Chondrocyte (in vitro differentiated cells): Measurements from ENCODE around the gene MAP3K19. TPM values are rescaled to one million over a fixed set of nuclear protein-coding genes. Genes with fewer than 3 reads are reported as not detected.
A peak's percentile ranks its signal among the peaks of the same experiment; 100 is the strongest.
"Not testable (repeated sequence)": the region's sequence is repeated elsewhere in the genome, so short reads cannot be mapped to it uniquely, and the experiment has no call there.

Experiments
- DNase-seq: peaks from one replicate; pipeline ENCODE4 v3.0.0; 2021; ENCODE audit warnings: mixed read lengths, low spot score
- H3K27ac Mint-ChIP-seq: one replicate; pipeline ENCODE4 v1.8.0; 2021; ENCODE audit warnings: mild to moderate bottlenecking, moderate library complexity, mixed read lengths; ENCODE audit not compliant: unreplicated experiment
- H3K27me3 Mint-ChIP-seq: 2 replicates; pipeline ENCODE4 v1.8.0; 2021; ENCODE audit warnings: low read depth, mixed read lengths
- H3K36me3 Mint-ChIP-seq: 2 replicates; pipeline ENCODE4 v1.8.0; 2021; ENCODE audit warnings: low read depth, mixed read lengths
- H3K4me1 Mint-ChIP-seq: 2 replicates; pipeline ENCODE4 v1.8.0; 2021; ENCODE audit warnings: low read depth, mild to moderate bottlenecking, mixed read lengths
- H3K4me3 Mint-ChIP-seq: one replicate; pipeline ENCODE4 v1.8.0; 2021; ENCODE audit warnings: mild to moderate bottlenecking, moderate library complexity, mixed read lengths; ENCODE audit not compliant: unreplicated experiment
- H3K9me3 Mint-ChIP-seq: 2 replicates; pipeline ENCODE4 v1.8.0; 2021; ENCODE audit warnings: low read depth, mixed read lengths
- CTCF ChIP-seq: fragments of 200-600 bp; sonication (generic); IDR thresholded peaks from 2 replicates; pipeline ENCODE4 v1.5.0; 2021; ENCODE audit warnings: antibody characterized with exemption, mild to moderate bottlenecking, moderate library complexity
- total RNA-seq: library from RNA; stranded (reverse); gene quantifications from 3 replicates; pipeline ENCODE4 v1.2.1, GENCODE V29; 2021

Gene MAP3K19
- total RNA-seq, 1 donor from 2014 or later, result not detected

GRCh38 chr2:135093670-135094330, 46.6 kb upstream of the MAP3K19 start:
- no peak for DNase-seq
- H3K27me3 Mint-ChIP-seq, result no peaks in the 10 kb centered on the region
- H3K27ac Mint-ChIP-seq, result peak overlapping the region; percentile 2
- peaks cover 31% of the 10 kb centered on the region for H3K4me1 Mint-ChIP-seq
- TF ChIP-seq CTCF, result no peak
- H3K4me3 Mint-ChIP-seq, result no peak overlapping the region
- peaks cover 16% of the 10 kb centered on the region for H3K36me3 Mint-ChIP-seq
- peaks cover 7% of the 10 kb centered on the region for H3K9me3 Mint-ChIP-seq

GRCh38 chr2:135093193-135093592, 45.9 kb upstream of the MAP3K19 start:
- DNase-seq, result no peak
- peaks cover 30% of the 10 kb centered on the region for H3K4me1 Mint-ChIP-seq
- no peak for TF ChIP-seq CTCF
- H3K27ac Mint-ChIP-seq, result peak overlapping the region; percentile 75
- H3K9me3 Mint-ChIP-seq, result peaks cover 7% of the 10 kb centered on the region
- H3K36me3 Mint-ChIP-seq, result peaks cover 17% of the 10 kb centered on the region
- H3K27me3 Mint-ChIP-seq, result no peaks in the 10 kb centered on the region
- H3K4me3 Mint-ChIP-seq, result no peak overlapping the region

- H3K9me3 Mint-ChIP-seq, result peaks cover 7% of the 10 kb centered on the region
- no peaks in the 10 kb centered on the region for H3K27me3 Mint-ChIP-seq
- no peak overlapping the region for H3K4me3 Mint-ChIP-seq
- H3K4me1 Mint-ChIP-seq, result peaks cover 28% of the 10 kb centered on the region
- TF ChIP-seq CTCF, result no peak
- H3K27ac Mint-ChIP-seq, result no peak overlapping the region
- no peak for DNase-seq
- H3K36me3 Mint-ChIP-seq, result peaks cover 17% of the 10 kb centered on the region
Measured at GRCh38 chr2:135091681-135092080, 44.4 kb upstream of the MAP3K19 start.

- H3K4me1 Mint-ChIP-seq, result peaks cover 33% of the 10 kb centered on the region
- DNase-seq, result not testable (repeated sequence)
Measured at GRCh38 chr2:135089597-135089996, 42.4 kb upstream of the MAP3K19 start.

GRCh38 chr2:135086222-135086621, 39.0 kb upstream of the MAP3K19 start:
- H3K4me1 Mint-ChIP-seq, result peaks cover 18% of the 10 kb centered on the region
- H3K27ac Mint-ChIP-seq, result no peak overlapping the region
- DNase-seq, result no peak
- no peak overlapping the region for H3K4me3 Mint-ChIP-seq
- H3K36me3 Mint-ChIP-seq, result peaks cover 14% of the 10 kb centered on the region
- H3K9me3 Mint-ChIP-seq, result peaks cover 10% of the 10 kb centered on the region
- no peaks in the 10 kb centered on the region for H3K27me3 Mint-ChIP-seq
- TF ChIP-seq CTCF, result no peak

More at GRCh38 chr2:135089597-135089996, 42.4 kb upstream of the MAP3K19 start:
- H3K27me3 Mint-ChIP-seq, H3K4me3 Mint-ChIP-seq, H3K27ac Mint-ChIP-seq, H3K9me3 Mint-ChIP-seq: not testable (repeated sequence)
- H3K36me3 Mint-ChIP-seq, result peaks cover 15% of the 10 kb centered on the region

- H3K27ac Mint-ChIP-seq, result no peak overlapping the region
- TF ChIP-seq CTCF, result no peak
- DNase-seq, result no peak
- no peaks in the 10 kb centered on the region for H3K27me3 Mint-ChIP-seq
- no peaks in the 10 kb centered on the region for H3K9me3 Mint-ChIP-seq
- H3K36me3 Mint-ChIP-seq, result peaks cover 5% of the 10 kb centered on the region
- peaks cover 8% of the 10 kb centered on the region for H3K4me1 Mint-ChIP-seq
- no peak overlapping the region for H3K4me3 Mint-ChIP-seq
Measured at GRCh38 chr2:135078417-135078816, 31.2 kb upstream of the MAP3K19 start.
